Panc1 (cell line): ENCODE data around the gene PTMS. TPM values are rescaled to one million over a fixed set of nuclear protein-coding genes. Genes with fewer than 3 reads are reported as not detected.

Source experiments
- ATAC-seq: fragments of 200-7000 bp; cut with Tn5 transposase; 2 replicates; pipeline ENCODE4 v1.9.1; 2020; ENCODE audit warnings: mild to moderate bottlenecking, moderate library complexity
- BruUV-seq: library from RNA; stranded (reverse); fragments of 400-500 nt; replicated peaks from 2 replicates; lab custom pipeline; 2021; lab: Mats Ljungman, UMichigan
- CTCF ChIA-PET: fragments of 300-600 bp; sonication (Branson Sonifier 250); formaldehyde crosslinking; loops from one replicate; lab custom pipeline; 2022; ENCODE audit warnings: antibody characterized with exemption; lab: Charles Lee
- POLR2A ChIA-PET: fragments of 300-600 bp; sonication (Branson Sonifier 250); formaldehyde crosslinking; loops from one replicate; lab custom pipeline; 2022; ENCODE audit warnings: antibody characterized with exemption; lab: Charles Lee
- DNase-seq: peaks from one replicate; pipeline ENCODE4 v3.0.0-alpha.2; 2010; ENCODE audit warnings: low read depth, low spot score
- H3K27ac ChIP-seq: 2 replicates; pipeline ENCODE4 v1.5.1; 2011; ENCODE audit warnings: mild to moderate bottlenecking, low read length, inconsistent platforms
- H3K27me3 ChIP-seq: fragments of 200-500 bp; sonication (Bioruptor generic); 2 replicates; pipeline ENCODE4 v1.6.0; 2014; ENCODE audit warnings: low read length, inconsistent platforms; ENCODE audit not compliant: control insufficient read depth, insufficient read depth
- H3K36me3 ChIP-seq: fragments of 200-500 bp; sonication (Bioruptor generic); 2 replicates; pipeline ENCODE4 v1.5.1; 2014; ENCODE audit warnings: inconsistent platforms, mild to moderate bottlenecking, low read length, moderate library complexity; ENCODE audit not compliant: control insufficient read depth, insufficient read depth
- H3K4me1 ChIP-seq: 2 replicates; pipeline ENCODE4 v1.5.1; 2011; ENCODE audit warnings: inconsistent platforms, mild to moderate bottlenecking, low read length, moderate library complexity; ENCODE audit not compliant: control insufficient read depth, insufficient read depth
- H3K4me3 ChIP-seq, 2 experiments: 2 replicates each; pipeline ENCODE4 v1.5.1; 2011 to 2012; ENCODE audit warnings: low read depth in 2 of 2, low read length in 2 of 2, mild to moderate bottlenecking in 2 of 2, inconsistent platforms in 1 of 2, moderate library complexity in 1 of 2
- H3K9me3 ChIP-seq: fragments of 200-500 bp; sonication (Bioruptor generic); 2 replicates; pipeline ENCODE4 v1.5.1; 2014; ENCODE audit warnings: low read depth, mild to moderate bottlenecking, inconsistent platforms, low read length, moderate library complexity; ENCODE audit not compliant: control insufficient read depth, insufficient read depth
- CTCF ChIP-seq: fragments of 450-650 bp; IDR thresholded peaks from 2 replicates; pipeline ENCODE4 v1.5.1; 2017; ENCODE audit warnings: mild to moderate bottlenecking
- POLR2AphosphoS5 ChIP-seq: IDR thresholded peaks from 2 replicates; pipeline ENCODE4 v1.6.1; 2012; ENCODE audit warnings: mild to moderate bottlenecking, low read depth, low read length, moderate library complexity
- REST ChIP-seq, 2 experiments: IDR thresholded peaks; 2 replicates each; pipeline ENCODE4 v1.6.1; 2011 to 2012; ENCODE audit warnings: low read depth in 2 of 2, control low read depth in 1 of 2, low read length in 1 of 2, mild to moderate bottlenecking in 1 of 2, moderate library complexity in 1 of 2; ENCODE audit not compliant: insufficient read depth in 1 of 2
- SIN3A ChIP-seq: IDR thresholded peaks from 2 replicates; pipeline ENCODE4 v1.6.1; 2012; ENCODE audit warnings: low read depth, mild to moderate bottlenecking, low read length, moderate library complexity, borderline replicate concordance; ENCODE audit not compliant: insufficient read depth
- TCF7L2 ChIP-seq: IDR thresholded peaks from 2 replicates; pipeline ENCODE4 v1.6.1; 2011; ENCODE audit warnings: mild to moderate bottlenecking, low read depth, low read length, inconsistent platforms
- in situ Hi-C: cut with HindIII; loops from 2 replicates; pipeline ENCODE4 v1.10.0; 2016; ENCODE audit warnings: low sequenced_read_pairs, low pct_unique_long_range_greater_than_20kb
- intact Hi-C: fragments of 100-400 bp; cut with micrococcal nuclease; formaldehyde crosslinking; loops from one replicate; pipeline ENCODE4 v1.10.0; 2022; ENCODE audit not compliant: unreplicated experiment
- total RNA-seq: library from RNA; stranded (reverse); gene quantifications from one replicate; pipeline ENCODE4 v1.2.1, GENCODE V29; 2021; ENCODE audit not compliant: unreplicated experiment

PTMS gene
- total RNA-seq, 1 experiment from 2014 or later, result 395 TPM

- TF ChIP-seq SIN3A, result no peak
- TF ChIP-seq POLR2AphosphoS5, result no peak
- no peak for TF ChIP-seq CTCF
- TF ChIP-seq REST (IDR thresholded peaks at IDR 0.05; ENCODE audit: insufficient read depth in 1 of 2, low read depth in 2 of 2, low read length in 1 of 2), result no peak
- TF ChIP-seq TCF7L2, result no peak
- Histone ChIP-seq H3K27me3 (no peaks in the 10 kb centered on the region), H3K36me3 (peaks cover 2% of the 10 kb centered on the region), H3K4me1 (peaks cover 36% of the 10 kb centered on the region), H3K9me3 (no peaks in the 10 kb centered on the region), H3K27ac (no peak overlapping the region), H3K4me3 (no peak overlapping the region)
- intact Hi-C loops (no loop called here), in situ Hi-C loops (no loop called here)
- CTCF ChIA-PET, result interaction anchor here (0.7 kb wide), 1 partner anchor 16 kb away, joined by 3 read pairs; no protein-coding TSS in a partner anchor
- no TSS peak for BruUV-seq
- ATAC-seq, result no peak
- POLR2A ChIA-PET, result interaction anchor here (0.6 kb wide), 1 partner anchor 11 kb away, joined by 3 read pairs; no protein-coding TSS in a partner anchor
- no peak for DNase-seq
These were observed 3.5 kb downstream of the PTMS start for GRCh38 chr12:6769666-6770065.

GRCh38 chr12:6770094-6770493 lies 3.9 kb downstream of the PTMS start:
- DNase-seq (no peak), ATAC-seq (no peak)
- Histone ChIP-seq H3K4me1 (peaks cover 32% of the 10 kb centered on the region), H3K4me3 (no peak overlapping the region), H3K27ac (no peak overlapping the region), H3K36me3 (peaks cover 2% of the 10 kb centered on the region), H3K9me3 (no peaks in the 10 kb centered on the region), H3K27me3 (no peaks in the 10 kb centered on the region)
- TF ChIP-seq CTCF, result no peak
- no peak for TF ChIP-seq TCF7L2
- no peak for TF ChIP-seq SIN3A
- no peak for TF ChIP-seq REST (IDR thresholded peaks at IDR 0.05; ENCODE audit: insufficient read depth in 1 of 2, low read depth in 2 of 2, low read length in 1 of 2)
- no peak for TF ChIP-seq POLR2AphosphoS5
- BruUV-seq, result TSS peak; percentile 95
- intact Hi-C loops, result no loop called here
- CTCF ChIA-PET, result no interaction called here
- POLR2A ChIA-PET, result no interaction called here
- in situ Hi-C loops, result no loop called here
